ENCODE results near the gene PRXL2C. TPM values are rescaled to one million over a fixed set of nuclear protein-coding genes. Genes with fewer than 3 reads are reported as not detected.
A peak's percentile ranks its signal among the peaks of the same experiment; 100 is the strongest.

The PRXL2C gene
- total and polyA plus RNA-seq, 2 donors from 2014 or later: 6.4 to 19.8 TPM

GRCh38 chr9:96654450-96655197 is 493 bp downstream of the PRXL2C start:
- Histone ChIP-seq H3K27me3 (ENCODE audit: control insufficient read depth, insufficient read depth, low read length) (no peaks in the 10 kb centered on the region), H3K9ac (ENCODE audit: low read length in 3 of 3) (peak overlapping the region in 2 of 3 donors; percentile 37), H3K9me3 (ENCODE audit: control insufficient read depth in 2 of 3, insufficient read depth in 1 of 3, low read length in 3 of 3) (no peaks in the 10 kb centered on the region), H3K27ac (ENCODE audit: low read depth in 2 of 2, low read length in 2 of 2) (peak overlapping the region; percentile 83 to 89), H3K36me3 (ENCODE audit: control insufficient read depth in 2 of 3, insufficient read depth in 3 of 3, low read length in 3 of 3) (peaks cover 0 to 11% (median 0%) of the 10 kb centered on the region in 3 donors), H3K4me1 (ENCODE audit: control insufficient read depth in 2 of 3, insufficient read depth in 2 of 3, low read depth in 1 of 3, low read length in 3 of 3) (no peaks in the 10 kb centered on the region), H3K4me3 (ENCODE audit: low read length in 3 of 3) (peak overlapping the region; percentile 57 to 66 (median 65))
- DNase-seq (peak; percentile 81 to 94 (median 84)), FAIRE-seq (no peak)
- no peak for TF ChIP-seq CTCF (IDR thresholded peaks at IDR 0.05; ENCODE audit: borderline replicate concordance, extremely low read depth, insufficient read depth)
- intact Hi-C loops (cut with DNase I): no loop called here

GRCh38 chr9:96651626-96652025 is 3.5 kb downstream of the PRXL2C start:
- Histone ChIP-seq H3K9ac (ENCODE audit: low read length in 3 of 3) (no peak overlapping the region), H3K4me3 (ENCODE audit: low read length in 3 of 3) (no peak overlapping the region), H3K27me3 (ENCODE audit: control insufficient read depth, insufficient read depth, low read length) (no peaks in the 10 kb centered on the region), H3K36me3 (ENCODE audit: control insufficient read depth in 2 of 3, insufficient read depth in 3 of 3, low read length in 3 of 3) (peaks cover 0 to 14% (median 0%) of the 10 kb centered on the region in 3 donors), H3K9me3 (ENCODE audit: control insufficient read depth in 2 of 3, insufficient read depth in 1 of 3, low read length in 3 of 3) (no peaks in the 10 kb centered on the region), H3K4me1 (ENCODE audit: control insufficient read depth in 2 of 3, insufficient read depth in 2 of 3, low read depth in 1 of 3, low read length in 3 of 3) (no peaks in the 10 kb centered on the region), H3K27ac (ENCODE audit: low read depth in 2 of 2, low read length in 2 of 2) (no peak overlapping the region)
- FAIRE-seq: no peak
- intact Hi-C loops (cut with DNase I): no loop called here
- no peak for TF ChIP-seq CTCF (IDR thresholded peaks at IDR 0.05; ENCODE audit: borderline replicate concordance, extremely low read depth, insufficient read depth)
- peak in 1 of 5 donors; percentile 29 for DNase-seq

GRCh38 chr9:96649620-96650324 is 5.3 kb downstream of the PRXL2C start:
- Histone ChIP-seq H3K9me3 (ENCODE audit: control insufficient read depth in 2 of 3, insufficient read depth in 1 of 3, low read length in 3 of 3) (no peaks in the 10 kb centered on the region), H3K4me3 (ENCODE audit: low read length in 3 of 3) (no peak overlapping the region), H3K27ac (ENCODE audit: low read depth in 2 of 2, low read length in 2 of 2) (no peak overlapping the region), H3K4me1 (ENCODE audit: control insufficient read depth in 2 of 3, insufficient read depth in 2 of 3, low read depth in 1 of 3, low read length in 3 of 3) (no peaks in the 10 kb centered on the region), H3K27me3 (ENCODE audit: control insufficient read depth, insufficient read depth, low read length) (no peaks in the 10 kb centered on the region), H3K36me3 (ENCODE audit: control insufficient read depth in 2 of 3, insufficient read depth in 3 of 3, low read length in 3 of 3) (peaks cover 0 to 14% (median 0%) of the 10 kb centered on the region in 3 donors), H3K9ac (ENCODE audit: low read length in 3 of 3) (no peak overlapping the region)
- no peak for FAIRE-seq
- no peak for TF ChIP-seq CTCF (IDR thresholded peaks at IDR 0.05; ENCODE audit: borderline replicate concordance, extremely low read depth, insufficient read depth)
- intact Hi-C loops (cut with DNase I): no loop called here
- no peak for DNase-seq
